ENCODE data around the gene BDKRB1. TPM values are rescaled to one million over a fixed set of nuclear protein-coding genes. Genes with fewer than 3 reads are reported as not detected.

Gene BDKRB1
- total and polyA plus RNA-seq, 10 of the 15 experiments (the other 5 are each of a cell fraction or from before 2014, with no cell fraction given) = 0.21 TPM; not detected in 9

GRCh38 chr14:96229315-96229714 is 26.7 kb upstream of the BDKRB1 start:
- RAD21 ChIA-PET (ENCODE audit: unreplicated experiment) = no interaction called here
- 52% methylated on average over 6 of the region's 6 CpGs for WGBS (ENCODE audit: insufficient coverage, insufficient replicate concordance, low lambda C conversion rate, missing lambda C conversion rate)
- POLR2A ChIA-PET = no interaction called here
- in situ Hi-C loops (cut with MboI) (no loop called here), intact Hi-C loops (cut with micrococcal nuclease; ENCODE audit: unreplicated experiment) (no loop called here)
- no TSS peak for BruUV-seq (replicated peaks)
- Histone ChIP-seq H4K20me1 (ENCODE audit: control insufficient read depth, insufficient read depth) (no peaks in the 10 kb centered on the region), H3K4me3 (no peak overlapping the region), H3K36me3 (ENCODE audit: control insufficient read depth in 2 of 2, insufficient read depth in 2 of 2, low read length in 1 of 2) (no peaks in the 10 kb centered on the region), H3K9me3 (replicated peaks; ENCODE audit: control insufficient read depth, insufficient read depth, low read length) (no peaks in the 10 kb centered on the region; the same call in 2 of the 3 replicates), H3K79me2 (ENCODE audit: control insufficient read depth, insufficient read depth, low read length) (no peaks in the 10 kb centered on the region), H3K9ac (ENCODE audit: control insufficient read depth, insufficient read depth, low read length) (no peak overlapping the region), H2AFZ (ENCODE audit: control insufficient read depth, low read depth, low read length) (no peak overlapping the region), H3K4me1 (ENCODE audit: control insufficient read depth, insufficient read depth, low read length) (no peaks in the 10 kb centered on the region), H3K4me2 (ENCODE audit: control insufficient read depth, insufficient read depth) (no peak overlapping the region), H3K27me3 (replicated peaks in 1 of 2; ENCODE audit: control insufficient read depth in 2 of 2, insufficient read depth in 2 of 2, low read length in 1 of 2) (no peaks in the 10 kb centered on the region; a peak in 1 of 4 replicates), H3K27ac (ENCODE audit: control insufficient read depth, insufficient read depth) (no peak overlapping the region)
- DNase-seq (ENCODE audit: low read depth, low spot score) = no peak
- TF ChIP-seq TAF1 (IDR thresholded peaks at IDR 0.05; ENCODE audit: borderline replicate concordance, low read depth, low read length) = no peak
- TF ChIP-seq BCL11A (IDR thresholded peaks at IDR 0.05; ENCODE audit: low read depth, low read length) = no peak
- no peak for ATAC-seq
- SMC1A ChIA-PET (ENCODE audit: uncharacterized antibody, unreplicated experiment) = interaction anchor here (0.6 kb wide), 1 partner anchor 112 kb away, joined by 3 read pairs; no protein-coding TSS in a partner anchor
- FAIRE-seq = no peak
- CTCF ChIA-PET = no interaction called here

DNA sequence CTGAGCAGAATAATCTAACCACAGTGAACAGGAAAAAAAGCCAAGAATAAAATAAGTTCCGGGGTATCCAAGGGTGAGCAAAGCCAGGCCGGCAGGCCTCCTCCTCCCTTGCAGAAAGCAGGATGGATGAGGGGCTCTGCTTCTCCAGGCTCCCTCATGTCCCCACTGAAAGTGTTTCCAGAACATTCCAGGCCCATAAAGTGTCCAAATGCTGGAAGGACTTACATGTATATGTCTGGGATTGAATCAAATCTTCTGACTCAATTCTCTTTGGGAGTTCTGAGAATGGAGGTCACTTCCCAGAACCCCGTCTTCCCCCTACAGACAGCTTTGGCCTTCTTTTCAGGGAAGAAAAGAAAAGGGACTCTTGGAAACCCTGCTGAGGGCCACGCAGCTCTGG is 25.0 kb upstream of the BDKRB1 start:
- BruUV-seq (replicated peaks) = no TSS peak
- TF ChIP-seq NR2C2 (IDR thresholded peaks at IDR 0.05; ENCODE audit: borderline replicate concordance, control insufficient read depth, insufficient read length, low read depth) (no peak), SRF (IDR thresholded peaks at IDR 0.05; ENCODE audit: low read depth in 2 of 2, low read length in 2 of 2) (no peak), IRF5 (IDR thresholded peaks at IDR 0.05; ENCODE audit: borderline replicate concordance) (no peak), EED (IDR thresholded peaks at IDR 0.05; ENCODE audit: low read depth) (no peak), NR2F1 (conservative IDR thresholded peaks at IDR 0.05) (no peak), NFXL1 (IDR thresholded peaks at IDR 0.05; ENCODE audit: borderline replicate concordance) (no peak)
- FAIRE-seq (no peak), DNase-seq (ENCODE audit: low read depth, low spot score) (no peak), ATAC-seq (no peak)
- RAD21 ChIA-PET (ENCODE audit: unreplicated experiment) = no interaction called here
- in situ Hi-C loops (cut with MboI) = no loop called here
- Histone ChIP-seq H3K4me3 (no peak overlapping the region), H3K27me3 (replicated peaks in 1 of 2; ENCODE audit: control insufficient read depth in 2 of 2, insufficient read depth in 2 of 2, low read length in 1 of 2) (peaks cover 0 to 2% of the 10 kb centered on the region in 2 experiments; a peak in 2 of 4 replicates), H3K79me2 (ENCODE audit: control insufficient read depth, insufficient read depth, low read length) (no peaks in the 10 kb centered on the region), H3K9ac (ENCODE audit: control insufficient read depth, insufficient read depth, low read length) (no peak overlapping the region), H2AFZ (ENCODE audit: control insufficient read depth, low read depth, low read length) (no peak overlapping the region), H3K4me2 (ENCODE audit: control insufficient read depth, insufficient read depth) (no peak overlapping the region), H3K9me3 (replicated peaks; ENCODE audit: control insufficient read depth, insufficient read depth, low read length) (no peaks in the 10 kb centered on the region; the same call in 2 of the 3 replicates), H4K20me1 (ENCODE audit: control insufficient read depth, insufficient read depth) (no peaks in the 10 kb centered on the region), H3K27ac (ENCODE audit: control insufficient read depth, insufficient read depth) (no peak overlapping the region), H3K36me3 (ENCODE audit: control insufficient read depth in 2 of 2, insufficient read depth in 2 of 2, low read length in 1 of 2) (no peaks in the 10 kb centered on the region), H3K4me1 (ENCODE audit: control insufficient read depth, insufficient read depth, low read length) (no peaks in the 10 kb centered on the region)
- intact Hi-C loops (cut with micrococcal nuclease; ENCODE audit: unreplicated experiment) = no loop called here
- CTCF ChIA-PET = no interaction called here
- WGBS (ENCODE audit: insufficient coverage, insufficient replicate concordance, low lambda C conversion rate, missing lambda C conversion rate) = 51% methylated on average over 4 of the region's 4 CpGs
- POLR2A ChIA-PET = no interaction called here
- SMC1A ChIA-PET (ENCODE audit: uncharacterized antibody, unreplicated experiment) = no interaction called here
